Bronchial epithelial cell (primary cell): ENCODE data around the gene SEMA3A. TPM values are rescaled to one million over a fixed set of nuclear protein-coding genes. Genes with fewer than 3 reads are reported as not detected.

Source experiments
- DNase-seq: peaks from one replicate; pipeline ENCODE4 v3.0.0-alpha.2; 2010; ENCODE audit warnings: low read depth
- FAIRE-seq: peaks from 2 replicates; lab custom pipeline; 2011; peaks lifted over from hg19 to GRCh38; lab: Jason Lieb, UNC
- H3K27me3 ChIP-seq: 2 replicates; pipeline ENCODE4 v1.5.1; 2011; ENCODE audit warnings: low read length; ENCODE audit not compliant: control insufficient read depth, insufficient read depth
- H3K36me3 ChIP-seq: 2 replicates; pipeline ENCODE4 v1.5.1; 2011; ENCODE audit warnings: low read length; ENCODE audit not compliant: control insufficient read depth, insufficient read depth
- H3K4me3 ChIP-seq: 2 replicates; pipeline ENCODE4 v1.5.1; 2011; ENCODE audit warnings: mild to moderate bottlenecking, low read depth, low read length, control low read depth
- CTCF ChIP-seq: IDR thresholded peaks from 2 replicates; pipeline ENCODE4 v1.5.1; 2011; ENCODE audit warnings: mild to moderate bottlenecking, moderate library complexity, low read length, control low read depth, inconsistent platforms; ENCODE audit not compliant: insufficient read depth, severe bottlenecking
- total RNA-seq: library from RNA; depleted of rRNA; stranded (reverse); fragments of >200 nt; gene quantifications from 2 replicates; pipeline ENCODE4 v1.2.1, GENCODE V29; 2014

The SEMA3A gene
- total RNA-seq, 1 donor from 2014 or later: 57.7 TPM

- DNase-seq: peak; percentile 73
- FAIRE-seq: no peak
- no peaks in the 10 kb centered on the region for H3K36me3 ChIP-seq
- TF ChIP-seq CTCF: peak; percentile 34
- no peaks in the 10 kb centered on the region for H3K27me3 ChIP-seq
- H3K4me3 ChIP-seq: no peak overlapping the region
Observed at GRCh38 chr7:84188786-84189405, 5.7 kb downstream of the SEMA3A start.

- Histone ChIP-seq H3K36me3 (no peaks in the 10 kb centered on the region), H3K27me3 (no peaks in the 10 kb centered on the region), H3K4me3 (no peak overlapping the region)
- FAIRE-seq: no peak
- no peak for TF ChIP-seq CTCF
- peak; percentile 97 for DNase-seq
Observed at GRCh38 chr7:84187813-84188510, 6.6 kb downstream of the SEMA3A start.

GRCh38 chr7:84187087-84187805, 7.3 kb downstream of the SEMA3A start:
- peak; percentile 49 for DNase-seq
- no peak for TF ChIP-seq CTCF
- no peak overlapping the region for H3K4me3 ChIP-seq
- no peak for FAIRE-seq
- H3K27me3 ChIP-seq: no peaks in the 10 kb centered on the region
- H3K36me3 ChIP-seq: no peaks in the 10 kb centered on the region

GRCh38 chr7:84183741-84184140, 10.8 kb downstream of the SEMA3A start:
- DNase-seq (no peak), FAIRE-seq (no peak)
- no peaks in the 10 kb centered on the region for H3K36me3 ChIP-seq
- no peaks in the 10 kb centered on the region for H3K27me3 ChIP-seq
- no peak for TF ChIP-seq CTCF
- no peak overlapping the region for H3K4me3 ChIP-seq

- no peak for FAIRE-seq
- Histone ChIP-seq H3K27me3 (no peaks in the 10 kb centered on the region), H3K36me3 (no peaks in the 10 kb centered on the region), H3K4me3 (no peak overlapping the region)
- peak; percentile 36 for DNase-seq
- TF ChIP-seq CTCF: no peak
Observed at GRCh38 chr7:84182301-84182700, 12.3 kb downstream of the SEMA3A start.
